Activated naive CD4-positive, alpha-beta T cell treated with anti-CD3 and anti-CD28 coated beads for 36 hours (primary cell): ENCODE results near the gene PIP5K1A. TPM values are rescaled to one million over a fixed set of nuclear protein-coding genes. Genes with fewer than 3 reads are reported as not detected.
A peak's percentile ranks its signal among the peaks of the same experiment; 100 is the strongest.
"Not testable (repeated sequence)": the region's sequence is repeated elsewhere in the genome, so short reads cannot be mapped to it uniquely, and the experiment has no call there.

Source experiments
- CTCF ChIA-PET: fragments of 350-600 bp; sonication (Branson Sonifier 250); formaldehyde crosslinking; loops from one replicate; lab custom pipeline; 2021; ENCODE audit warnings: antibody characterized with exemption; lab: Charles Lee
- DNase-seq: peaks from one replicate; pipeline ENCODE4 v3.0.0-alpha.2; 2020
- H3K27ac Mint-ChIP-seq: one replicate; pipeline ENCODE4 v1.8.0; 2021; ENCODE audit warnings: mild to moderate bottlenecking, mixed read lengths
- H3K27me3 Mint-ChIP-seq: one replicate; pipeline ENCODE4 v1.8.0; 2021; ENCODE audit warnings: low read depth, mixed read lengths
- H3K36me3 Mint-ChIP-seq: one replicate; pipeline ENCODE4 v1.8.0; 2021; ENCODE audit warnings: low read depth, mixed read lengths
- H3K4me1 Mint-ChIP-seq: one replicate; pipeline ENCODE4 v1.8.0; 2021; ENCODE audit warnings: low read depth, mixed read lengths
- H3K4me3 Mint-ChIP-seq: one replicate; pipeline ENCODE4 v1.8.0; 2021; ENCODE audit warnings: mild to moderate bottlenecking, moderate library complexity, mixed read lengths
- H3K9me3 Mint-ChIP-seq: one replicate; pipeline ENCODE4 v1.8.0; 2021; ENCODE audit warnings: mixed read lengths
- intact Hi-C: fragments of 100-400 bp; cut with micrococcal nuclease; formaldehyde crosslinking; loops from one replicate; pipeline ENCODE4 v1.15.1; 2023
- total RNA-seq, 2 experiments: library from RNA; stranded (reverse); gene quantifications; one replicate each; pipeline ENCODE4 v1.2.3, GENCODE V29; 2021

PIP5K1A gene
- total RNA-seq, 2 experiments from 2014 or later: 72.6 to 82.5 TPM

DNA sequence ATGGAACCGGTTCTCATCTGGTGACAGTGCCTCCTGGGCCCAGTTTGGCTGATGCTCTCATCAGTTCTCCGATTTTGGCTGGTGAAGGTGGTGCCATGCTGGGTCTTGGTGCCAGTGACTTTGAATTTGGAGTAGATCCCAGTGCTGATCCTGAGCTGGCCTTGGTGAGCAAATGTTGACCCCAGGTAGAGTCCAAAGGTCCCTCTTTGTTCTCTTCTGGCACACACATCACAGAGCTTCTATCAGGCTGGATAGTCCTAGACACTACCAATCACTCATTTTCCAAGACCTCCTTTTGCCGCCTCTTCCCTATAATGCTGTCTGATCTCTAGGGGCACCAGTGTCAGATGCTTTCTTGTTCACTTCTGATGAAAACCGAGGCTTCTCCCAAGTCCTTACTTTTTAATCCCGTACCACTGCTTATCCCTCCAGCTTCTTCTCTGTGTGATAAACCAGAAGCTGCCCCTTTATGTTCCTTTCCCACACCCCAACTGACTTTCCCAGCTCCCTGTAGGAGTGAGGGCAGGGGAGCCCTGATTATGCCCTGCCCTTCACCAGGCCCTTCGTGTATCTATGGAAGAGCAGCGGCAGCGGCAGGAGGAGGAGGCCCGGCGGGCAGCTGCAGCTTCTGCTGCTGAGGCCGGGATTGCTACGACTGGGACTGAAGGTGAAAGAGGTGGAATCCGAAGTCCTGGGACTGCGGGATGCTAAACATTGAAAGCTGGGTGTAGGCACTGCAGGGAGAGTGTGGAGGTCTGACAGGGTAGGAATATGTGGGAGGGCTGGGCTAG lies 67.3 kb downstream of the PIP5K1A start:
- CTCF ChIA-PET: interaction anchor here (0.6 to 1.2 kb wide), 4 partner anchors 9 to 187 kb away, joined by 3 to 4 read pairs (median 3); no protein-coding TSS in a partner anchor
- no peaks in the 10 kb centered on the region for H3K27me3 Mint-ChIP-seq
- H3K9me3 Mint-ChIP-seq: no peaks in the 10 kb centered on the region

DNA sequence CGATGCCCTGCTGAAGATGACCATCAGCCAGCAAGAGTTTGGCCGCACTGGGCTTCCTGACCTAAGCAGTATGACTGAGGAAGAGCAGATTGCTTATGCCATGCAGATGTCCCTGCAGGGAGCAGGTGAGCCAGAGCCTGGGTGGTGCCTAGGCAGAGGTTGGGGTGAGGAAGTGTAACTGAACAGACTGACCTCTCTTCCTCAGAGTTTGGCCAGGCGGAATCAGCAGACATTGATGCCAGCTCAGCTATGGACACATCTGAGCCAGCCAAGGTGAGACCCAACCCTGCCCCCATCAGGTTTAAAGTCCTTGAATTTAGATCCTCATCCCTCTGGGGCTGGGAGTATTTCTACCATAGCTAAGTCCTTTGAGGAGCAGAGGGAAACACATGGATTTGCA lies 68.0 kb downstream of the PIP5K1A start:
- no peak for DNase-seq
- Mint-ChIP-seq H3K9me3 (no peaks in the 10 kb centered on the region), H3K36me3 (peaks cover 31% of the 10 kb centered on the region), H3K4me1 (no peaks in the 10 kb centered on the region), H3K27me3 (no peaks in the 10 kb centered on the region), H3K27ac (no peak overlapping the region), H3K4me3 (no peak overlapping the region)
- intact Hi-C loops: no loop called here
- CTCF ChIA-PET: interaction anchor here (0.6 to 1.3 kb wide), 3 partner anchors 14 to 75 kb away, joined by 3 to 4 read pairs (median 4); no protein-coding TSS in a partner anchor

More for the DNA sequence above, 67.3 kb downstream of the PIP5K1A start:
- H3K36me3 Mint-ChIP-seq: peaks cover 29% of the 10 kb centered on the region
- H3K4me1 Mint-ChIP-seq: no peaks in the 10 kb centered on the region
- intact Hi-C loops: no loop called here
- H3K27ac Mint-ChIP-seq: no peak overlapping the region
- no peak for DNase-seq
- H3K4me3 Mint-ChIP-seq: no peak overlapping the region

DNA sequence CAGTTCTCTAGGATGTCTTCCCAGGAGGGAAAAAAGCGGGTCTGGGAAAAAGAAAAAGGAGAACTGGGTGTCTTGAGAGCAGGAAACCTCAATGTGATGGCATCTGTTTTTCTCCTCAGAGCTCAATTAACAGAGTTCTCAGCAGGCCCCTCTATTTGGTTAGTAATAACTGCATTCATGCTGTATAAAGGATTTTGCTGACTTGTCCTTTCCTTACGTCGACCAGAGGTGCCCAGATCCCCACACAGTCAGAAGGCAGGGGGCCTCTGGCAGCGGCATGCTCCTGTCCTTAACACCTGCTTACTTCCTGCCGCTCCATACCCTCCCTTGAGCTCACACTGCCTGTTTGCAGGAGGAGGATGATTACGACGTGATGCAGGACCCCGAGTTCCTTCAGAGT lies 68.5 kb downstream of the PIP5K1A start:
- Mint-ChIP-seq H3K36me3 (peaks cover 35% of the 10 kb centered on the region), H3K9me3 (no peaks in the 10 kb centered on the region), H3K27me3 (no peaks in the 10 kb centered on the region), H3K4me3 (no peak overlapping the region), H3K27ac (no peak overlapping the region), H3K4me1 (no peaks in the 10 kb centered on the region)
- no peak for DNase-seq
- intact Hi-C loops: no loop called here
- CTCF ChIA-PET: interaction anchor here (0.6 to 1.3 kb wide), 4 partner anchors 15 to 75 kb away, joined by 3 to 4 read pairs (median 4); no protein-coding TSS in a partner anchor

GRCh38 chr1:151267760-151268159 lies 69.4 kb downstream of the PIP5K1A start:
- H3K36me3 Mint-ChIP-seq: peaks cover 35% of the 10 kb centered on the region
- H3K27ac Mint-ChIP-seq: peak overlapping the region; percentile 46
- H3K27me3 Mint-ChIP-seq: no peaks in the 10 kb centered on the region
- H3K9me3 Mint-ChIP-seq: no peaks in the 10 kb centered on the region
- no peak overlapping the region for H3K4me3 Mint-ChIP-seq
- intact Hi-C loops: no loop called here
- no peak for DNase-seq
- H3K4me1 Mint-ChIP-seq: no peaks in the 10 kb centered on the region
- CTCF ChIA-PET: interaction anchor here (1.2 kb wide), 1 partner anchor 73 kb away, joined by 3 read pairs; no protein-coding TSS in a partner anchor

DNA sequence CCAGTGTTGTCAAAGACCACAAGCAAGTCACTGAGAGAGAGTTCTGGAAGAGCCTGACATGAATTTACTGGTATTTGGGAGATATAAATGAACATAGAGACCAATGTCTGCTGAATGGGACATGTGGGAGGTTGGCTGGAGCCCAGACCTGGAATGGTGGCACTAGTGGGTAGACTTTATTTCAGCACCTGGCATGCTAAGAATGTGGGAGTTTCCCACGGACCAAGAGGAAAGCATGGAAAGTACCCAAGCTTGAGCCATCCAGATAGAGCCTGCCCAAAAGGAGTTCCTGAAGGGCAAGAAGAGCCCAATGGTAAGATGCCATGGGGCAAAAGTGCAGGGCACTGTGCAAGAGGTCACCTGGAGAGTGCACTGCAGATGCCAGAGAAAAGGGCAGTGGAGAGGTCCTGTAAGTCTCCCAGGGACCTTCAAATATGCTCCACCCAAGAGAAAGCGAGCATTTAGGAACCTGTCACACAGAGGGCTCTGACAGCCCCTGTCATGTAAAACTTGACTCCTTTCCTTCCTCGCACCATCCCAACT lies 75.6 kb downstream of the PIP5K1A start:
- no peaks in the 10 kb centered on the region for H3K27me3 Mint-ChIP-seq
- no peak overlapping the region for H3K4me3 Mint-ChIP-seq
- CTCF ChIA-PET: interaction anchor here (1.3 kb wide), 1 partner anchor 11 kb away, joined by 3 read pairs; no protein-coding TSS in a partner anchor
- H3K9me3 Mint-ChIP-seq: no peaks in the 10 kb centered on the region
- H3K4me1 Mint-ChIP-seq: peaks cover 18% of the 10 kb centered on the region
- H3K36me3 Mint-ChIP-seq: peaks cover 12% of the 10 kb centered on the region
- no peak for DNase-seq
- intact Hi-C loops: no loop called here
- no peak overlapping the region for H3K27ac Mint-ChIP-seq

DNA sequence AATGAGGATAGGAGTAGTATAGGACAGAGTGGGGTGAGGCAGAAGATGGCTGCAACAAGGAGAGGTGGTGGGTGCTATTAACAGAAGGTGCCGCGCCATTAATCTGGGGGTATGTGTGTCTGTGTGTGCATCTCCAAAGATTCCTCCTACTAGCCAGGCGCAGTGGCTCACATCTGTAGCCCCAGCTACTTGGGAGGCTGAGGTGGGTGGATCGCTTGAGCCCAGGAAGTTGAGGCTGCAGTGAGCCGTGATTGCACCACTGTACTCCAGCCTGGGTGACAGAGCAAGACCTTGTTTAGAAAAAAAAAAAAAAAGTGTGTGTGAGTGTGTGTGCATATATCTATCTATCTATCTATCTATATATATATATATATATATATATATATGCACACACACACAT lies 77.0 kb downstream of the PIP5K1A start:
- H3K27ac Mint-ChIP-seq, H3K36me3 Mint-ChIP-seq, H3K4me3 Mint-ChIP-seq, H3K9me3 Mint-ChIP-seq, DNase-seq, H3K27me3 Mint-ChIP-seq, intact Hi-C loops: not testable (repeated sequence)
- CTCF ChIA-PET: interaction anchor here (1.3 kb wide), 1 partner anchor 10 kb away, joined by 3 read pairs; no protein-coding TSS in a partner anchor
- peaks cover 19% of the 10 kb centered on the region for H3K4me1 Mint-ChIP-seq

DNA sequence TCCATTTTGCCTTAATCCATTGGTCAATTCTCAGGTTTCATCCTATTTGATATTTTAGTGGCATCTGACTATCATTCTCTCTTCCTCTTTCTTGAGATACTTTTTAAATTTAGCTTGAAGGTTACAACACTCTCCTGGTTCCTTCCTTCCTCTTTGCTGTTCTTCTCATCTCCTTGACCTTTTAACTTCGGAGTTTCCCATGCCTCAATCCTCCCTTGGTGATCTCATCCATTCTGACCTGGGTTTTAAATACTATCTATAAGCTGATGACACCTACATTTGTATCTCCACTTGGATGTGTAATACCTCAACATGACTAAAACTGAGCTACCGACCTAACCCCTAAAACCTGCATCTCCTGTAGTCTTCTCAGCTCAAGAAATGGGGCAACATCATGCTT lies 78.9 kb downstream of the PIP5K1A start:
- H3K9me3 Mint-ChIP-seq: no peaks in the 10 kb centered on the region

DNA sequence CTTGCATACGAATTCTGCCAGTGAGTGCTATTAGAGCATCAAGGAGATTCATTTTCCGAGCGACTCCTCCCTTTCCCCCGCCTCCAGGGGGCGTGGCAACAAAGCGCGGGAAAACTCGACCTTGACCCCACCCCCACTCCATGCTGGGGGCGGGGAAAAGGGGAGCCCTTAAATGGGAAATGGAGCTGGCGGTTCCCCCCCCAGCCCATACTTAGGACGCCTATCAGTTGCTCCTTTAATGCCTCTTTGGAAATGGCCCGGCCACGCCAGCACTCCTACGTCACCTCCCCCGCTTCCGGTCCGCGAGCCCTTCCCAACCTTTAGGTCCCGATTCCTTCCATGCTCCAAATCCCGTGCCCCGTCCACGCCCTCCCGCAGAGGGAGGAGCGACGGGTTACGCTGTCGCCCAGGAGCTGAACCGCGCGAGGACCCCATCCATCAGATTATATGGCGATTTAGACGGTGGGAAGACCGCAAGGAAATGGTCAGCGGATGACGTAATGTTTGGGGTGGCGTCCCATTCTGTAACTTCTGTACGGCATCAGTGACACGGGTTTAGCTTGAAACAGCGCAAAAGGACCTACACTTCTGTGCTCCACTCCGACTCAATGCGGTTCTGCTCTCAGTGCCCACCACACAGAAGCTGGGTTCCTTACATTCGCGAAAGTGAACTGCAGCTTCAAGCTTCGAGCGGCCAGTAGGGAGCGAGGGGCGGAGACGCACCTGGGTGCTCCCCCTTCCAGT lies 83.0 kb downstream of the PIP5K1A start:
- intact Hi-C loops: loop anchor here (1.0 to 10.0 kb wide), 13 partner anchors 27 to 626 kb away; partner anchors contain the start of genes C2CD4D, CGN, GABPB2 and PI4KB
- peaks cover 3% of the 10 kb centered on the region for H3K36me3 Mint-ChIP-seq
- H3K9me3 Mint-ChIP-seq: no peaks in the 10 kb centered on the region
- H3K4me3 Mint-ChIP-seq: peak overlapping the region; percentile 98
- no peaks in the 10 kb centered on the region for H3K27me3 Mint-ChIP-seq
- CTCF ChIA-PET: interaction anchor here (0.6 to 1.8 kb wide), 16 partner anchors 9 to 767 kb away, joined by 3 to 20 read pairs (median 3); partner anchors contain the start of genes PI4KB, PSMD4 and VPS72
- peak; percentile 98 for DNase-seq
- H3K27ac Mint-ChIP-seq: peak overlapping the region; percentile 99
- H3K4me1 Mint-ChIP-seq: peaks cover 39% of the 10 kb centered on the region

More for the DNA sequence above, 78.9 kb downstream of the PIP5K1A start:
- H3K4me1 Mint-ChIP-seq: peaks cover 22% of the 10 kb centered on the region
- H3K27me3 Mint-ChIP-seq: no peaks in the 10 kb centered on the region
- peaks cover 5% of the 10 kb centered on the region for H3K36me3 Mint-ChIP-seq
- intact Hi-C loops: loop anchor here (1.0 kb wide), 1 partner anchor 22 kb away; no protein-coding TSS in a partner anchor
- peak; percentile 37 for DNase-seq
- H3K4me3 Mint-ChIP-seq: no peak overlapping the region
- CTCF ChIA-PET: interaction anchor here (0.7 to 2.2 kb wide), 4 partner anchors 18 to 91 kb away, joined by 3 to 8 read pairs (median 5); no protein-coding TSS in a partner anchor
- H3K27ac Mint-ChIP-seq: peak overlapping the region; percentile 77

- CTCF ChIA-PET: interaction anchor here (0.6 to 2.6 kb wide), 13 partner anchors 19 to 766 kb away, joined by 3 to 20 read pairs (median 4); partner anchors contain the start of genes PI4KB, PSMD4 and VPS72
- H3K9me3 Mint-ChIP-seq: no peaks in the 10 kb centered on the region
- H3K27me3 Mint-ChIP-seq: no peaks in the 10 kb centered on the region
- DNase-seq: peak; percentile 100
- H3K27ac Mint-ChIP-seq: peak within 1 kb of the TSS; percentile 99
- peaks cover 6% of the 10 kb centered on the region for H3K36me3 Mint-ChIP-seq
- H3K4me3 Mint-ChIP-seq: peak within 1 kb of the TSS; percentile 98
- H3K4me1 Mint-ChIP-seq: peaks cover 35% of the 10 kb centered on the region
- intact Hi-C loops: loop anchor here (1.0 to 10.0 kb wide), 15 partner anchors 28 to 625 kb away; partner anchors contain the start of genes C2CD4D, CGN, GABPB2 and LYSMD1
Observed at GRCh38 chr1:151281969-151282882, 83.9 kb downstream of the PIP5K1A start, which contains the start of gene ZNF687. Gene ZNF687, plus strand, starts transcription at chr1:151282299. Its CDS starts 3,993 bp downstream, at chr1:151286292.

- H3K36me3 Mint-ChIP-seq: peaks cover 6% of the 10 kb centered on the region
- peaks cover 28% of the 10 kb centered on the region for H3K4me1 Mint-ChIP-seq
- no peaks in the 10 kb centered on the region for H3K27me3 Mint-ChIP-seq
- CTCF ChIA-PET: interaction anchor here (0.6 to 2.6 kb wide), 5 partner anchors 18 to 446 kb away, joined by 3 to 14 read pairs (median 3); no protein-coding TSS in a partner anchor
- H3K9me3 Mint-ChIP-seq: no peaks in the 10 kb centered on the region
- intact Hi-C loops: loop anchor here (1.0 to 10.0 kb wide), 6 partner anchors 118 to 624 kb away; partner anchors contain the start of genes C2CD4D, CGN, LYSMD1 and SNX27
- peak overlapping the region; percentile 98 for H3K4me3 Mint-ChIP-seq
- peak; percentile 34 for DNase-seq
- H3K27ac Mint-ChIP-seq: peak overlapping the region; percentile 89
Observed at GRCh38 chr1:151282883-151283725, 84.8 kb downstream of the PIP5K1A start.
